Muscle of arm (tissue), 12 donors: ENCODE measurements around the gene FDPS. TPM values are rescaled to one million over a fixed set of nuclear protein-coding genes. Genes with fewer than 3 reads are reported as not detected.

Source experiments
- DNase-seq: peaks from one replicate; pipeline ENCODE4 v3.0.0-alpha.2; 2013
- polyA plus RNA-seq, 12 donors: library from polyadenylated mRNA; unstranded; fragments of 120-200 nt; gene quantifications; one replicate each; pipeline ENCODE4 v1.2.1, GENCODE V29; 2013; ENCODE audit not compliant: insufficient read length in 12 of 12

Gene FDPS
- polyA plus RNA-seq, 12 donors = 83.9 to 131 (median 107) TPM; not detected in 1

DNA sequence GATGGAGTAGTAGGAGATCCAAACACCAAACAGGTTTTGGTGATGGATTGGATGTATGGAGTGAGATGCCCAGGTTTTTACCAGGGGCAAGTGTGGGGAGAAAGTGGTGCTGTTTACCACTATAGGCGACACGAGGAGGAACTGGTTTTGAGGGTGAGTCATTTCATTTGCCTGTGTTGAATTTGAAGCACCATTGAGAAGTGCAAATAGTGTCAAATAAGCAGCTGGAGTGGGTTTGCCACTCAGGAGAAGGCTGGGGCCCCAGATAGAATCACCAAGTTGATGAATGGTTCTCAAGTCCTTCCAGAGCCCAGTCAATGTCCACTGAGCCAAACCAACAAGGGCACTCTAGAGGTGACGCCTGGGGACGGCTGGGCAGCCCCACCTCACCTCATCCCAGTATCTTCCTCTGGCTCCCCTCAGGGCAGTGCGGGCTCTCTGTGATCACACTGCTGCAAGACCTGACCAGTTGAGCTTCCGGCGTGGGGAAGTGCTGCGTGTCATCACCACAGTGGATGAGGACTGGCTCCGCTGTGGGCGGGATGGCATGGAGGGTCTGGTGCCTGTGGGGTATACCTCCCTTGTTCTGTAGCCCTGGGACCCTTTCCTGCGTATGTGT lies 21.4 kb downstream of the FDPS start:
- DNase-seq = no peak

DNA sequence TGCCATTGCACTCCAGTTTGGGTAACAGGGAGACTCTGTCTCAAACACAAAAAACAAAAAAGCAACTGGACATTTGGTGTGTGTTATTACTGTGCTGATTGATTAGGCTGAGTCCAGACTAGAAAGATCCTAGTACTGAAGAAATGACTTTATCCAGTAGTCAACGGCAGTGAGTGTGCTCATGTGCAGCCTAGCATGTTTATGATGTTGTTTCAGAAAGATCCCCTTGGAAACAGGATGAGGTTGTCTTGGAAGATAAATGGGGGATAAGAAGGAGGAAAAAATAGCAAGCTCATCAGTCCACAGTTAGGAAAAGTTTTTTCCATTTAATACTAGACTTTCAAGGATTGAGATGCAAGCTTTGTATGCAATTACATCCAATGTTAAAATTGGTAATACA lies 26.3 kb downstream of the FDPS start:
- no peak for DNase-seq

DNA sequence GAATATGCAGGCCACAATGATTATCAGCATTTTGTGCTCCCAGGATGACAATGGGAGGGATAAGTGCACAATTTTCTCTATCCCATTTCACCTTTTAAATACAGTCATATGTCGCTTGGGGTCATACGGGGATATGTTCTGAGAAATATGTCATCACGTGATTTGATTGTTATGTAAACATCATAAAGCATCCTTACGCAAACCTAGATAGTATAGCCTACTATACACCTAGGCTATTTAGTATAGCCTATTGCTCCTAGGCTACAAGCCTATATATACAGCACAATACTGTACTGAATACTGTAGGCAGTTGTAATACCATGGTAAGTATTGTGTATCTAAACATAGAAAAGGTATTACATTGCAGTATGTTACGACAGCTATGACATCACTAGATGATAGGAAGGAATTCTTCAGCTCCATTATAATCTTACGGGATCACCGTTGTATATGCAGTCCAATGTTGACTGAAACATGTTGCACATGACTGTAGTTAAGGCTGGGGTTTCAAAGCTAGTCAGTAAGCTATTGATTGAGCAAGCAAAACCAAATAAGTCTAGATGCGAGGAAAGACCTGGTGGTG lies 30.9 kb downstream of the FDPS start:
- DNase-seq = no peak

DNA sequence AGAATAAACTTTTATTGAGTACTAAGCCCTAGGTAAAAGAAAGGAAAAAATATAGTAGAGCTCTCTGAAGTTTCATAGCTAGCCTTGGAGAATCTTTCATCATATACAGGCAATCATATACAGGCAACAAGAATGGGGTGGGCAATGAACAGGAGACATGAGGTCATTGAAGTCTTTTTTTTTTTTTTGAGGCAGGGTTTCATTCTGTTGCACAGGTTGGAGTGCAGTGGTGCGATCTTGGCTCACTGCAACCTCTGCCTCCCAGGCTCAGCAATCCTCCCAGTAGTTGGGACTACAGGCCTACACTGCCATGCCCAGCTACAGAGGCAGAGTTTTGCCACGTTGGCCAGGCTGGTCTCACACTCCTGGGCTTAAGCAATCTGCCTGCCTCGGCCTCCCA lies 34.2 kb downstream of the FDPS start:
- no peak for DNase-seq

DNA sequence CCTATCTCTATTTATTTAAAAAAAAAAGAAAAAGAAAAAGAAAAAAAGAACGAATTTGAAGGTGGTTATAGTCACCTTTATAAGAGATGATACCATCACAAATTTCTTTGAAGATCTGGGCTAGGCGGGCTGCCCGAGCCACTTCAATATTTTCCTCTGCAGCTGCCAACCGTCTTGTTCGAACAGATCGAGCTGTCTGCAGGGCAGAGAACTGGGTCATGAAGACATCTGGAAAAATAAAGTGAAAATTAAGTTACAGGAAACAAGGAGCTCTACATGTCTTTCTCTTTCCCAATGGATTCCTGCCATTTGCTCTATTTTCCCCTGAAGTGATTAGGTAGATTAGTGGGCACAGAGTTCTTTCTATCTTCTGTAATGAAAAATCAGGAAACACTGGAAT lies 44.0 kb downstream of the FDPS start:
- peak; percentile 29 for DNase-seq

DNA sequence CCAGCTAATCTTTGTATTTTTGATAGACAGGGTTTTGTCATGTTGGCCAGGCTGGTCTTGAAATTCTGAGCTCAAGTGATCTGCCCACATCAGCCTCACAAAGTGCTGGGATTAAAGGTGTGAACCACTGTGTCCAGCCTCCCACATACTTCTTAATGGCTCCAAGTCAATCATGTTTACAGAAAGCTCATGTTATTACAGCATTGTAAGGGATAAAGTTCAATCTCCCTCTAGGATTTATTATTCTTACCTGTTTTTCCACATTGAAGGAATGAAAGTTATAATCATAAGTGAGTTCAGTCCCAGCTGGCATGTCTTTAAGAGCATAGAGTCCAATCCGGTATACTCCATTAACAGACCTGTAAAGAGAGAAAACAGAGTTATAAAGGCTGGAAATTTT lies 51.4 kb downstream of the FDPS start:
- no peak for DNase-seq

Other genes with a start within 250 kb of the FDPS start
- gene EFNA4, start 245.1 kb upstream of the FDPS start, polyA plus RNA-seq = 10 to 100 TPM in 3 of 12 donors, 1 to 10 TPM in 8, not detected in 1; 4.7 to 12.1 (median 6.5) TPM
- gene EFNA3, start 230.0 kb upstream of the FDPS start, polyA plus RNA-seq = 10 to 100 TPM in 1 of 12 donors, 1 to 10 TPM in 9, not detected in 2; 1.3 to 11.7 (median 2.1) TPM
- gene EFNA1, start 181.0 kb upstream of the FDPS start, polyA plus RNA-seq = 10 to 100 TPM in 11 of 12 donors, not detected in 1; 19.3 to 35.9 (median 23.3) TPM
- gene SLC50A1, start 173.0 kb upstream of the FDPS start, polyA plus RNA-seq = 10 to 100 TPM in 11 of 12 donors, not detected in 1; 18.5 to 27.5 (median 23.4) TPM
- gene DPM3, start 168.3 kb upstream of the FDPS start, polyA plus RNA-seq = 10 to 100 TPM in 10 of 12 donors, not detected in 2; 13.2 to 24.3 (median 17.5) TPM
- 100 to 1,000 TPM in 5 of 12 donors, 10 to 100 TPM in 6, not detected in 1; 59.2 to 147 (median 99.7) TPM for gene KRTCAP2, start 135.6 kb upstream of the FDPS start, polyA plus RNA-seq
- 1 to 10 TPM in 2 of 12 donors, under 1 TPM in 9, not detected in 1; 0.35 to 5.8 (median 0.56) TPM for gene TRIM46, start 135.0 kb upstream of the FDPS start, polyA plus RNA-seq
- 10 to 100 TPM in 11 of 12 donors, not detected in 1; 44.8 to 81.2 (median 63.4) TPM for gene THBS3, start 101.0 kb upstream of the FDPS start, polyA plus RNA-seq
- gene MTX1, start 100.2 kb upstream of the FDPS start, polyA plus RNA-seq = 10 to 100 TPM in 11 of 12 donors, not detected in 1; 12.7 to 23.0 (median 19.0) TPM
- 10 to 100 TPM in 11 of 12 donors, not detected in 1; 10.8 to 33.3 (median 13.5) TPM for gene ENTREP3, start 53.4 kb upstream of the FDPS start, polyA plus RNA-seq
- gene SCAMP3, start 46.5 kb upstream of the FDPS start, polyA plus RNA-seq = 10 to 100 TPM in 11 of 12 donors, not detected in 1; 37.6 to 64.7 (median 42.4) TPM
- 10 to 100 TPM in 11 of 12 donors, not detected in 1; 32.8 to 79.5 (median 38.6) TPM for gene CLK2, start 35.4 kb upstream of the FDPS start, polyA plus RNA-seq
- 1 to 10 TPM in 11 of 12 donors, not detected in 1; 3.7 to 8.6 (median 4.6) TPM for gene HCN3, start 31.4 kb upstream of the FDPS start, polyA plus RNA-seq
- gene PKLR, start 7.4 kb upstream of the FDPS start, polyA plus RNA-seq = under 1 TPM in 8 of 12 donors, not detected in 4; 0.07 to 0.44 (median 0.15) TPM
- 10 to 100 TPM in 11 of 12 donors, not detected in 1; 20.5 to 44.8 (median 26.4) TPM for gene RUSC1, start 12.0 kb downstream of the FDPS start, polyA plus RNA-seq